ENCODE results near the gene MEGF6.

MEGF6 gene

DNA sequence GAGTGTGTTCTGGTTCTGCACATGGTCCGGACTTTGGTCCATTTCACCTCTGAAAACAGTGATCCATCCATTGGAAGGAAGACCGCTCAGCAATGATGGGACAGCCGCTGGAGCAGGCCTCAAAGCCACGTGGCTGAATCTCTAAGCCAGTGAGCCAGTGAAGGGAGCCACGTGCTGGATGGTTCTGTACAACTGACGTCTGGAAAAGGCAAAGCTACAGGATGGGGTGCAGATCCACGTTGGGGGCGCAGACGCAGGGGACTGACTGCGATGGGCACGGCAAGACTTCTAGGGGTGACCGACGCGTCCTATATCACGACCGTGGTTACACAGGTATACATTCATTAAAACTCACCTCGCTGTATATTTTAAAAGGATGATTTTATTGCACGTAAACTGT lies 167.0 kb downstream of the MEGF6 start:
- DNase-seq (ENCODE audit: low read depth in 2 of 2, low spot score in 1 of 2) = no peak

DNA sequence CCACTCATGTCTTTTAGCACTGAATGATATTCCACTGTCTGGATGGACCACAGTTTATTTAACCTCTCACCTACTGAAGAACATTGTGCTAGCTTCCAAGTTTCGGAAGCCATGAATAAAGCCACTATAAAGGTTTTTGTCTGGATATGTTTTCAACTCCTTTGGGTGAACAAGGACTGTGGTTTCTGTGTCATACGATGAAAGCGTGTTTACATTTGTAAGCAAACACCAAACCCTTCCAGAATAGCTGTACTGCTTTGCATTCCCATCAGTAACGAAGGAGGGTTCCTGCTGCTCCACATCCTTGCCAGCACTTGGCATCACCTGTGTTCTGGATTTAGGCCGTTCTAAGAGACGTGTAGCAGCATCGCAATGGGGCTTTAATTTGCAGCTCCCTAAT lies 167.5 kb downstream of the MEGF6 start:
- DNase-seq (ENCODE audit: low read depth in 2 of 2, low spot score in 1 of 2) = no peak

DNA sequence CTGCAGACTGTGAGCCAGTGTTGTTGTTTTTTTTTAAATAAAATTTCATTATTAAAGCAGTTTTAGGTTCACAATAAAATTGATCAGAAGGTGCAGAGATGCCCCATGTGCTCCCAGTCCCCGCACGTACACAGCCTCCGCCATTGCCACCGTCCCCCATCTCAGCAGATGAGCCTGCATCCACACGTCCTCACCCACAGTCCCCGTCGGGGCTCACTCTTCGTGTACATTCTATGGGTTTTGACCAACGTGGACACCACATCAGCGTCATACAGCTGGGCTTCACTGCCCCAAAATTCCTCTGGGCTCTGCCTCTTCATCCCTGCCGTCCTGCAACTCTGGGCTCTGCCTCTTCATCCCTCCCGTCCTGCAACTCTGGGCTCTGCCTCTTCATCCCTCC lies 168.4 kb downstream of the MEGF6 start:
- no peak for DNase-seq (ENCODE audit: low read depth in 2 of 2, low spot score in 1 of 2)

GRCh38 chr1:3442331-3442730 lies 169.0 kb downstream of the MEGF6 start:
- no peak for DNase-seq (ENCODE audit: low read depth in 2 of 2, low spot score in 1 of 2)

GRCh38 chr1:3441880-3442279 lies 169.4 kb downstream of the MEGF6 start:
- DNase-seq (ENCODE audit: low read depth in 2 of 2, low spot score in 1 of 2) = no peak

- no peak for DNase-seq (ENCODE audit: low read depth in 2 of 2, low spot score in 1 of 2)
Observed at GRCh38 chr1:3441410-3441847, 169.9 kb downstream of the MEGF6 start.

DNA sequence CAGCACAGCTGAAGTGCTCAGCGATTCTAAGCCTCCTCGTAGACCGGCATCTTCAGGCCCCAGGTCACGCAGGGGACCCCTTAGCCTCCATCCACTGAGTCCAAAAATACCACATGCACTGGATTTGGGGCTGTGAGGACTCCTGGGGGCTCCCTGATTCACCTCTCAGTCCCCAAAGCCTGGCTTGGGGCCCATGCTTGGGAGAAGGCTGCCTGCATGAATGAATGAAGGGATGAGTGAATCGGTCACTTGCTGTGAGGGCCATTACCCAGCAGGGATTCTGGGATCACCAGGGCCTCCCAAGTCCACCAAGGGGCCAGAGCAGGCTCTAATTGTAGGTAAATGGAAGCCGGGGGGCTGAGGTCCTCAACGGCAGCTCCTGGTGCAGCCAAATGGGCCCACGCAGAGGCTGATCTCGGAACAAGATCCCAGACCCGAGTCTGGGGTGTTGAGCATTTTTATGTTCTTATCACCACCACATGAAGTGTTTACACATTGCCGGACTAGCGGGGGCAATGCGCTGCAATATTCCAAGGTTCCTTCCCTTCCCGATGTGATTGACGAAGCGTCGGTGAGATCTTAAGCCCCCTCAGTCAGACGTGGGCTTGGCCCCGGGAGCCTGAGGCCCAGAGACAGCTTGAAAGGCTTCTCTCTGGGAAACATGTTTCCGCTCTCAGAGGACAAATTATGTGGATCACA lies 170.4 kb downstream of the MEGF6 start:
- no peak for DNase-seq (ENCODE audit: low read depth in 2 of 2, low spot score in 1 of 2)

DNA sequence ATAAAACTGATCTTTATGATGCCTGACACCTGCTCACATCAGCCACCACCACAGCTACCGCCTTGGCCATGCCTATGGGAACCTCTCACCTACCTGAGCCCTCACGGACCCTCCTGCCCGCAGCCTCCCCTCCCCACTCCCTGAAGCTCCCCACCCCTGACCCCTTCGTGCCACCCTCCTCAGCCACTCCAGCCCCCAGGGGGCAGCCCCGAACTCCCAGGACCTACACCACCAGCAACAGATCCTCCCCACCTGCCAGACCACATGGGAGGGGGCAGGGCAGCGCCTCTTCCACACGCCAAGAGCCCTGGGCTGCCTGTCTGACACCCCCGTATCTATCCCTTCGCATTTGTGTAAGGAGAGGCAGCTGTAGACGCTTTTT lies 171.0 kb downstream of the MEGF6 start:
- DNase-seq (ENCODE audit: low read depth in 2 of 2, low spot score in 1 of 2) = no peak
